Coronary artery (tissue), 2 donors: ENCODE results near the gene PIK3CB.
"Not testable (repeated sequence)": the region's sequence is repeated elsewhere in the genome, so short reads cannot be mapped to it uniquely, and the experiment has no call there.

Experiments
- DNase-seq: peaks from one replicate; pipeline ENCODE4 v3.0.0-alpha.2; 2017; ENCODE audit warnings: low spot score
- H3K27ac ChIP-seq, 2 donors: fragments of 200-600 bp; sonication (generic); one replicate each; pipeline ENCODE4 v1.5.1; 2016 to 2019
- H3K4me3 ChIP-seq: fragments of 200-600 bp; sonication (generic); 2 replicates; pipeline ENCODE4 v1.5.1; 2016; ENCODE audit warnings: mild to moderate bottlenecking, moderate library complexity
- TF ChIP-seq, protein P1 (sequence below): fragments of 200-600 bp; sonication (generic); IDR thresholded peaks from one replicate; pipeline ENCODE4 v1.5.1; 2019; ENCODE audit warnings: antibody characterized with exemption

The PIK3CB gene

DNA sequence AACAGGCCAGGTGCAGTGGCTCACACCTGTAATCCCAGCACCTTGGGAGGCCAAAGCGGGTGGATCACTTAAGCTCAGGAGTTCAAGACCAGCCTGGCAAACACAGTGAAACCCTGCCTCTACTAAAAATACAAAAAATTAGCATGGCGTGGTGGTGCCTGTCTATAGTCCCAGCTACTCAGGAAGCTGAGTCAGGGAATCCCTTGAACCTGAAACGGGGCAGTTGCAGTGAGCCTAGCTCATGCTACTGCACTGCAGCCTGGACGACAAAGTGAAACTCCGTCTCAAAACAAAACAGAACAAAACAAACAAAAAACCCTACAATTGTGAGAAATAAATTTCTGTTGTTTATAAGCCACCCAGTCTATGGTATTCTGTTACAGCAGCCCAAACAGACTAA, 94.7 kb downstream of the PIK3CB start:
- TF ChIP-seq, protein P1, sequence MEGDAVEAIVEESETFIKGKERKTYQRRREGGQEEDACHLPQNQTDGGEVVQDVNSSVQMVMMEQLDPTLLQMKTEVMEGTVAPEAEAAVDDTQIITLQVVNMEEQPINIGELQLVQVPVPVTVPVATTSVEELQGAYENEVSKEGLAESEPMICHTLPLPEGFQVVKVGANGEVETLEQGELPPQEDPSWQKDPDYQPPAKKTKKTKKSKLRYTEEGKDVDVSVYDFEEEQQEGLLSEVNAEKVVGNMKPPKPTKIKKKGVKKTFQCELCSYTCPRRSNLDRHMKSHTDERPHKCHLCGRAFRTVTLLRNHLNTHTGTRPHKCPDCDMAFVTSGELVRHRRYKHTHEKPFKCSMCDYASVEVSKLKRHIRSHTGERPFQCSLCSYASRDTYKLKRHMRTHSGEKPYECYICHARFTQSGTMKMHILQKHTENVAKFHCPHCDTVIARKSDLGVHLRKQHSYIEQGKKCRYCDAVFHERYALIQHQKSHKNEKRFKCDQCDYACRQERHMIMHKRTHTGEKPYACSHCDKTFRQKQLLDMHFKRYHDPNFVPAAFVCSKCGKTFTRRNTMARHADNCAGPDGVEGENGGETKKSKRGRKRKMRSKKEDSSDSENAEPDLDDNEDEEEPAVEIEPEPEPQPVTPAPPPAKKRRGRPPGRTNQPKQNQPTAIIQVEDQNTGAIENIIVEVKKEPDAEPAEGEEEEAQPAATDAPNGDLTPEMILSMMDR: no peak
- Histone ChIP-seq H3K4me3 (no peak overlapping the region), H3K27ac (no peak overlapping the region)
- DNase-seq: no peak

DNA sequence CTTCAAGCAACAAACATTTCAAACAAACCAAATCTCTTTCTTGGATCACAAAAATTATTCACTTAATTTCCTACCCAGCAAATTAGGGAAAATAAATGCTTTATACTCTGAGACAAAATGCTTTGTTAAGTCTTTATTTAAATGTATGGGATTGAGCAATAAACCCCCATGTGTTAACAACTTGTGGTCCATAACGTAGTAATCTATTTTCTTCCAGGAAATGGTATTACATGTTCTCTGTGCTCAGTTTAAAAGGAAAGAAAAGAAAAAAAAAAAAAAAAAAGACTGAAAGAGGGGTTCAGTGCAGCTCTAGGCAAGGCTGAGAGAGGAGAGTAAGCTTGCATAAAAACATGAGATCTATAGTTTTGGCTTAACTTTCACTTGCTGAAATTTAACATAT, 102.3 kb downstream of the PIK3CB start:
- TF ChIP-seq, protein P1: no peak
- no peak overlapping the region for H3K4me3 ChIP-seq
- no peak overlapping the region for H3K27ac ChIP-seq
- DNase-seq: no peak

DNA sequence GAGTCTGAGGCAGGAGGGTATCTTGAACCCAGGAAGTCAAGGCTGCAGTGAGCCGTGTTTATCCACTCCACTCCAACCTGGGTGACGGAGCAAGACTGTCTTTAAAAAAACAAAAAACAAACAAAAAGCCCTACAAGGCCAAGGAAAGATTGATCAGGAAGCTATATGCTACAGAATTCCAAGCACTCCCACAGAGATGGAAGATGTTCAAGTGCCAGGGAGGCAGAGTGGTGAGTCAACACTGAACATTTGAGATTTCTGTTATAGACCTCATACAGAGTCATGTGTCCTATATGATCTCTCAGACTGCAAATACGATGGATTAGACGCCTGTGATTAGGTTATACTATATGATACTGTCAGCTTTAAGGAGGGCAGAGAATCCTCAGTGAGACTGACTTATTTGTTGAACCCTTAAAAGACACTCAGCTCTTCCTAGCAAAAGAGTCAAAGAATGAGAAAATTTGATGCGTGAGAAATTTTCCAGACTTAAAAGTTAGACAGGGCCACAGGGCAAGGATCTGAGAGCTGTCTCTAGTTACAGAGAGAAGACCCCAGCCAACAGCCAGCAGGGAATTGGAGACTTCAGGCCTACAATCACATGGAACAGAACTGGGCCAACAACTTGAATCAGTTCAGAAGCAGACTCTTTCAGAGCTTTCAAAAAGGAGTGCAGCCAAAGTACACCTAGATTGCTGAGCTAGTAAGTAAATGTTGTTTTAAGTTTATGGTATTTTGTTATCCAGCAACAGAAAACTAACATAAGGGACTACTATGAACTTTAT, 107.6 kb downstream of the PIK3CB start:
- TF ChIP-seq, protein P1: no peak
- Histone ChIP-seq H3K4me3 (no peak overlapping the region), H3K27ac (no peak overlapping the region)
- DNase-seq: no peak

DNA sequence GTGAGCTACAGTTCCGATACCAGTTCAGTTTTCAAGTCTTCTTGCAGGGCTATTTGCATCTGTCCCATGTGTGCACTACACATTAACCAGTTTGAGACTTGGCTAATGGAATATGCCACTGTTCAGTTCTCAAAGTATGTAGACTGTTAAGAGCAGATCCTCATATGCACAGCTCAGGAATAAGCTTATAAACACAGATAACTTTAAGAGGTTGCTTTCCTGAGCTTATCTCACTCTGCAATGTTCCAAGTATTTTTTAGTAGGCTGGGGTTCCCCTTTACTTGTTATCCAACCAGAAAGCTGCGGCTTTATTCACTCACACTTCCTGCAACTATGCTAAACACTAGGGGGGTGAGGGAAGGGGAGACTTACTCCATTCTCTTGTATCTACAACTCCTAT, 108.7 kb downstream of the PIK3CB start:
- DNase-seq, H3K4me3 ChIP-seq, H3K27ac ChIP-seq: not testable (repeated sequence)

DNA sequence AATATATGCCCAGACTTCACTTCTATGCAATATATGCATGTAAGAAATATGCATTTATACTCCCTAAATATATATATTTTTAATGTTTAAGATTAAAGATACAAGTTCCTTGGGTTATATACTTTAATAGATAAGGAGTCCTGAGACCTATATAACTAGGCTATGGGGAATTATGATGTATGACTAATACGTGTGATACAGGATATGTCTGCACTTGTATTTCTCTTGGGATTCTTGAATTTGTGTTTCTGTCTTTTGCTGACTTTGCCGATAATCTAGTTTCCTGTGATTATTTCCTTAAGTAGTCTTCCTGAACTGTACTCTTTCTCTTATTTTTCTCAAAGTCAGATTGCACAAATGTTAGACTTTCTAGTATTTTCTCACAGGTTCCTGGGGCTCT, 109.6 kb downstream of the PIK3CB start:
- Histone ChIP-seq H3K4me3 (no peak overlapping the region), H3K27ac (no peak overlapping the region)
- TF ChIP-seq, protein P1: no peak
- no peak for DNase-seq

DNA sequence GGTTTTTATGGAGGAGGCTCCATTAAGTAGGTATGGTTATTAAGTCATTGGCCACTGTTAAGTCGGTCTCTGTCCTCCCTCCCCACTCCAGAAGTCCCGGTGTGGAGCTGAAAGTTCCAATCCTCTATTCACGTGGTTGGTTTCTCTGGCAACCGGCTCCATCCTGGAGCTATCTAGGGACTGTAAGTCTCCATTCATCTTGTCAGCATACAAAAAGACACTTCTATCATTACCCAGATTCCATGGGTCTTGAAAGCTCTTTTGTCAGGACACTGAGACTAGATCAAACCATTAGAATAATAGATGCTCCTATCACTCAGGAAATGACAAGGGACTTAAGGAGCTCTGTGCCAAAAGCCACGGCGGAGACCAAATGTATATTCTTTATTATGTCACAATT, 110.3 kb downstream of the PIK3CB start:
- no peak for DNase-seq
- Histone ChIP-seq H3K4me3 (no peak overlapping the region), H3K27ac (no peak overlapping the region)
- TF ChIP-seq, protein P1: no peak

DNA sequence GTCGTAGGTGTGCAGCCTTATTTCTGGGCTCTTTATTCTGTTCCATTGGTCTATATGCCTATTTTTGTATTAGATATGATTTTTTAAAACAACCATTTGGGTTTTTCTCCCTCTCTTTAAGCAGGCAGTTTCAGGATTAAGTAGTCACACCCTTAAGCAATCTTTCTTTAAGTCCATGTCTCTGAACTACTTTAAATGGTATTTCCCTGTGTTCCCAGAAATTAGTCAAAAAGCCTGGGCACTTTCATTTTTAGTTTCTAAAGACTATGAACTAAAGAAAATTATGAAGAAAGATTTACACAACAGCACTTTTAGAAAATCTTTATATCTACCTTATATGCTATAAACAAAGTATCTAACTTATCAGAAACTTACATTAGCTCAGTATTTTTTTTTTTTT, 115.9 kb downstream of the PIK3CB start:
- no peak overlapping the region for H3K27ac ChIP-seq
- no peak for DNase-seq
- no peak overlapping the region for H3K4me3 ChIP-seq
- TF ChIP-seq, protein P1: no peak
